ENCODE data around the gene KDM2A. TPM values are rescaled to one million over a fixed set of nuclear protein-coding genes. Genes with fewer than 3 reads are reported as not detected.

The KDM2A gene
- total and polyA plus RNA-seq, 2 of the 13 experiments (the other 11 are each of a cell fraction or from before 2014, with no cell fraction given): 31.3 to 31.4 TPM

- Histone ChIP-seq H4K20me1 (ENCODE audit: insufficient read depth, low read length) (peaks cover 2% of the 10 kb centered on the region), H3K36me3 (replicated peaks in 1 of 2; ENCODE audit: control insufficient read depth in 1 of 2, insufficient read depth in 2 of 2, low read length in 2 of 2) (peaks cover under 1 to 17% of the 10 kb centered on the region in 2 experiments; a peak in 3 of 5 replicates), H3K27me3 (ENCODE audit: control insufficient read depth in 1 of 2, insufficient read depth in 2 of 2, low read length in 2 of 2) (no peaks in the 10 kb centered on the region), H3K9ac (ENCODE audit: insufficient read depth, low read depth, low read length) (no peak overlapping the region), H3K4me2 (ENCODE audit: low read depth, low read length) (no peak overlapping the region), H3K4me3 (replicated peaks in 1 of 3; ENCODE audit: insufficient read depth in 1 of 3, low read depth in 2 of 3, low read length in 3 of 3) (no peak overlapping the region), H3K9me3 (ENCODE audit: low read length) (no peaks in the 10 kb centered on the region), H3K79me2 (ENCODE audit: insufficient read depth, low read length) (peaks cover 24% of the 10 kb centered on the region), H2AFZ (ENCODE audit: low read length) (no peak overlapping the region), H3K27ac (ENCODE audit: extremely low read length, insufficient read depth, low read length) (no peak overlapping the region), H3K4me1 (ENCODE audit: insufficient read depth, low read length) (peaks cover 73% of the 10 kb centered on the region)
- intact Hi-C loops (cut with micrococcal nuclease; ENCODE audit: unreplicated experiment) (loop anchor here (5.0 kb wide), 1 partner anchor 38 kb away; the partner anchor contains the start of gene SSH3), in situ Hi-C loops (cut with HindIII; ENCODE audit: extremely low pct_ligation_motif_present, low pct_unique_long_range_greater_than_20kb) (loop anchor here (5.0 kb wide), 2 partner anchors 53 to 118 kb away; no protein-coding TSS in a partner anchor)
- ChIA-PET CTCF (ENCODE audit: low intra/inter-chr PET ratio, low total read pairs) (interaction anchor here (3.1 kb wide), 1 partner anchor 53 kb away, joined by 31 read pairs; no protein-coding TSS in a partner anchor), POLR2A (interaction anchor here (1.1 kb wide), 2 partner anchors 23 to 53 kb away, joined by 3 to 4 read pairs; no protein-coding TSS in a partner anchor)
- TF ChIP-seq ZSCAN12 (CRISPR knock-in tag; IDR thresholded peaks at IDR 0.05) (no peak), SALL1 (CRISPR knock-in tag; IDR thresholded peaks at IDR 0.05) (no peak), NR1H2 (CRISPR knock-in tag; IDR thresholded peaks at IDR 0.05; ENCODE audit: borderline replicate concordance, low read depth) (no peak), RBFOX2 (IDR thresholded peaks at IDR 0.05; ENCODE audit: low read depth, low read length) (no peak), PHF21A (CRISPR knock-in tag; IDR thresholded peaks at IDR 0.05) (no peak)
- BruUV-seq (replicated peaks): no TSS peak
- FAIRE-seq (no peak), DNase-seq (ENCODE audit: low spot score) (no peak), ATAC-seq (no peak)
- 63% methylated on average over 5 of the region's 5 CpGs for whole genome bisulfite sequencing (ENCODE audit: low lambda C conversion rate)
These were observed 145.2 kb downstream of the KDM2A start for GRCh38 chr11:67264260-67264659.

- no peak for DNase-seq (ENCODE audit: low spot score)
- no TSS peak for BruUV-seq (replicated peaks)
- H4K20me1 ChIP-seq (ENCODE audit: insufficient read depth, low read length): peaks cover 8% of the 10 kb centered on the region
- H3K27ac ChIP-seq (ENCODE audit: extremely low read length, insufficient read depth, low read length): no peak overlapping the region
- ChIA-PET CTCF (ENCODE audit: low intra/inter-chr PET ratio, low total read pairs) (interaction anchor here (1.6 to 2.4 kb wide), 2 partner anchors 24 to 52 kb away, joined by 5 to 25 read pairs; partner anchors contain the start of gene ANKRD13D), POLR2A (interaction anchor here (1.1 kb wide), 2 partner anchors 23 to 52 kb away, joined by 3 to 4 read pairs; no protein-coding TSS in a partner anchor)
- in situ Hi-C loops (cut with HindIII; ENCODE audit: extremely low pct_ligation_motif_present, low pct_unique_long_range_greater_than_20kb): loop anchor here (5.0 kb wide), 2 partner anchors 52 to 117 kb away; no protein-coding TSS in a partner anchor
- H3K9ac ChIP-seq (ENCODE audit: insufficient read depth, low read depth, low read length): no peak overlapping the region
- H3K79me2 ChIP-seq (ENCODE audit: insufficient read depth, low read length): peaks cover 32% of the 10 kb centered on the region
- peaks cover 73% of the 10 kb centered on the region for H3K4me1 ChIP-seq (ENCODE audit: insufficient read depth, low read length)
- no peaks in the 10 kb centered on the region for H3K27me3 ChIP-seq (ENCODE audit: control insufficient read depth in 1 of 2, insufficient read depth in 2 of 2, low read length in 2 of 2)
- H3K4me3 ChIP-seq (replicated peaks in 1 of 3; ENCODE audit: insufficient read depth in 1 of 3, low read depth in 2 of 3, low read length in 3 of 3): no peak overlapping the region
- no peak for FAIRE-seq
- intact Hi-C loops (cut with micrococcal nuclease; ENCODE audit: unreplicated experiment): loop anchor here (5.0 kb wide), 1 partner anchor 37 kb away; the partner anchor contains the start of gene SSH3
- no peak overlapping the region for H2AFZ ChIP-seq (ENCODE audit: low read length)
- no peaks in the 10 kb centered on the region for H3K9me3 ChIP-seq (ENCODE audit: low read length)
- H3K4me2 ChIP-seq (ENCODE audit: low read depth, low read length): no peak overlapping the region
- peaks cover 1 to 25% of the 10 kb centered on the region in 2 experiments; a peak in 3 of 5 replicates for H3K36me3 ChIP-seq (replicated peaks in 1 of 2; ENCODE audit: control insufficient read depth in 1 of 2, insufficient read depth in 2 of 2, low read length in 2 of 2)
- ATAC-seq: no peak
- WGBS (ENCODE audit: low lambda C conversion rate): 87% methylated on average over 7 of the region's 7 CpGs
- TF ChIP-seq ZNF7 (CRISPR knock-in tag; IDR thresholded peaks at IDR 0.05) (no peak), KLF6 (CRISPR knock-in tag; IDR thresholded peaks at IDR 0.05) (no peak), ZNF605 (CRISPR knock-in tag; IDR thresholded peaks at IDR 0.05) (no peak), ZBTB43 (CRISPR knock-in tag; conservative IDR thresholded peaks at IDR 0.05) (no peak), ZNF737 (CRISPR knock-in tag; IDR thresholded peaks at IDR 0.05; ENCODE audit: borderline replicate concordance) (no peak), PAX8 (CRISPR knock-in tag; IDR thresholded peaks at IDR 0.05; ENCODE audit: borderline replicate concordance) (no peak), U2AF1 (optimal IDR thresholded peaks at IDR 0.05; ENCODE audit: low read depth, low read length) (no peak), RAD51 (IDR thresholded peaks at IDR 0.05; ENCODE audit: borderline replicate concordance) (no peak), ZNF3 (CRISPR knock-in tag; IDR thresholded peaks at IDR 0.05) (no peak), ZSCAN25 (CRISPR knock-in tag; IDR thresholded peaks at IDR 0.05) (no peak), KAT7 (CRISPR knock-in tag; IDR thresholded peaks at IDR 0.05; ENCODE audit: borderline replicate concordance) (no peak), ZNF549 (CRISPR knock-in tag; IDR thresholded peaks at IDR 0.05) (no peak), KDM2A (CRISPR knock-in tag; IDR thresholded peaks at IDR 0.05; ENCODE audit: borderline replicate concordance, low read depth) (no peak)
These were observed 146.0 kb downstream of the KDM2A start for GRCh38 chr11:67264877-67265632.
